ENCODE results near the gene BTBD8.
"Not testable (repeated sequence)": the region's sequence is repeated elsewhere in the genome, so short reads cannot be mapped to it uniquely, and the experiment has no call there.

BTBD8 gene

GRCh38 chr1:92075311-92075710, 4.8 kb upstream of the BTBD8 start, which contains the start of gene SETSIP:
Gene SETSIP (minus strand): TSS chr1:92075411. CDS start chr1:92075411, 0 bp downstream.
- no peak for DNase-seq (ENCODE audit: low spot score)
- TF ChIP-seq CTCF (IDR thresholded peaks at IDR 0.05) = no peak
- H3K27ac ChIP-seq = no peak within 1 kb of the TSS
- no peak within 1 kb of the TSS for H3K4me3 ChIP-seq

- Histone ChIP-seq H3K27ac (no peak overlapping the region), H3K4me3 (no peak overlapping the region)
- no peak for DNase-seq (ENCODE audit: low spot score)
- no peak for TF ChIP-seq CTCF (IDR thresholded peaks at IDR 0.05)
Observed at GRCh38 chr1:92076363-92076762, 3.8 kb upstream of the BTBD8 start.

- not testable (repeated sequence) for H3K27ac ChIP-seq; DNase-seq (ENCODE audit: low spot score)
Observed at GRCh38 chr1:92078077-92078476, 2.1 kb upstream of the BTBD8 start.

GRCh38 chr1:92079441-92079840, 704 bp upstream of the BTBD8 start:
- Histone ChIP-seq H3K27ac (no peak overlapping the region), H3K4me3 (peak overlapping the region; percentile 84)
- no peak for TF ChIP-seq CTCF (IDR thresholded peaks at IDR 0.05)
- DNase-seq (ENCODE audit: low spot score) = no peak

More at GRCh38 chr1:92078077-92078476, 2.1 kb upstream of the BTBD8 start:
- not testable (repeated sequence) for H3K4me3 ChIP-seq

GRCh38 chr1:92081031-92081430, 886 bp downstream of the BTBD8 start:
- Histone ChIP-seq H3K4me3 (peak overlapping the region; percentile 84), H3K27ac (no peak overlapping the region)
- no peak for DNase-seq (ENCODE audit: low spot score)
- TF ChIP-seq CTCF (IDR thresholded peaks at IDR 0.05) = no peak

- Histone ChIP-seq H3K4me3 (no peak overlapping the region), H3K27ac (no peak overlapping the region)
- TF ChIP-seq CTCF (IDR thresholded peaks at IDR 0.05) = no peak
- no peak for DNase-seq (ENCODE audit: low spot score)
Observed at GRCh38 chr1:92084651-92085050, 4.5 kb downstream of the BTBD8 start.

GRCh38 chr1:92085727-92086126, 5.6 kb downstream of the BTBD8 start:
- no peak overlapping the region for H3K4me3 ChIP-seq
- DNase-seq (ENCODE audit: low spot score) = no peak
- no peak for TF ChIP-seq CTCF (IDR thresholded peaks at IDR 0.05)
- H3K27ac ChIP-seq = no peak overlapping the region

- Histone ChIP-seq H3K4me3 (no peak overlapping the region), H3K27ac (no peak overlapping the region)
- no peak for TF ChIP-seq CTCF (IDR thresholded peaks at IDR 0.05)
- no peak for DNase-seq (ENCODE audit: low spot score)
Observed at GRCh38 chr1:92087542-92087941, 7.4 kb downstream of the BTBD8 start.

Data from coronary artery (tissue), 2 donors.